ENCODE measurements around the gene NKAP.
"Not testable (repeated sequence)": the region's sequence is repeated elsewhere in the genome, so short reads cannot be mapped to it uniquely, and the experiment has no call there.

NKAP gene

GRCh38 chrX:119935215-119935874 lies 8.2 kb downstream of the NKAP start:
- DNase-seq, result no peak

DNA sequence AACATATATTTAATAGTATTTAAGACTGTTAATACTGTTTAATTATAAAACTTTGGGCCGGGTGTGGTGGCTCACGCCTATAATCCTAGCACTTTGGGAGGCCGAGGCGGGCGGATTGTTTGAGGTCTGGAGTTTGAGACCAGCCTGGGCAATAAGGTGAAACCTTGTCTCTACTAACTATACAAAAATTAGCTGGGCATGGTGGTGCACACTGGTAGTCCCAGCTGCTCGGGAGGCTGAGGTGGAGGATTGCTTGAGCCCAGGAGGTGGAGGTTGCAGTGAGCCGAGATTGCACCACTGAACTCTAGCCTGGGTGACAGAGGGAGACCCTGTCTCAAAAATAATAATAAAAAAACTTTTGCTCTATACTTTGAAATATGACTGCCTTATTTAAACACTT lies 21.2 kb downstream of the NKAP start:
- not testable (repeated sequence) for DNase-seq

- no peak for DNase-seq
Observed at GRCh38 chrX:119919835-119920585, 23.5 kb downstream of the NKAP start.

DNA sequence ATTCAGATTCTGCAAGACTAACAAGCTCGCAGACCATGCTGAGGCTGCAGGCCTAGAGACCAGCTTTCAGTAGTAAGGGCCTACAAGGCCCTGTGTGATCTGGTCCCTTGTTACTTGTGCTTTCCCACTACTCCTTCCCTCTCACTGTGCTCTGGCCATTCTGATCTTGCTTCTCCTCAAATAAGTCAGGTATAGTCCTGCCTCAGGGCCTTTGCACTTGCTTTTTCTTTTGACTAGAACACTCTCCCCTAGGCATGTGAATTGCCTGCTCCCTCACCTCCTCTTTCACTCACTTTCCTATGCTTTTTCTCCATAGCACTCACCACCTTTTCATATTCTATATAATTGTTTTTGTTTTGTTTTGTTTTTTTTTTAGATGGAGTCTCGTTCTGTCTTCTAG lies 25.7 kb downstream of the NKAP start:
- DNase-seq, result no peak

DNA sequence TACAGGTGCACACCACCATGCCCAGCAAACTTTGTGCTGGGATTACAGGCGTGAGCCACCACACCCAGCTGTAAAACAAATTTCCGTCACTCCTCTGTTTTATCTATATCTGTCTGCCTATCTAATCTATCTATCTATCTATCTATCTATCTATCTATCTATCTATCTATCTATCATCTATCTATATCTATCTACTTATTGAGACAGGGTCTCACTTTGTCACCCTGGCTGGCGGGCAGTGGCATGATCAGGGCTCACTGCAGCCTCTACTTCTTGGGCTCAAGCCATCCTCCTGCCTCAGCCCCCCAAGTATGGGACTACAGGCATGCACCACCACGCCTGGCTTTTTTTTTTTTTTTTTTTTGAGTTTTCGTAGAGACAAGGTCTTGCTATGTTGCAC lies 27.2 kb downstream of the NKAP start:
- no peak for DNase-seq

DNA sequence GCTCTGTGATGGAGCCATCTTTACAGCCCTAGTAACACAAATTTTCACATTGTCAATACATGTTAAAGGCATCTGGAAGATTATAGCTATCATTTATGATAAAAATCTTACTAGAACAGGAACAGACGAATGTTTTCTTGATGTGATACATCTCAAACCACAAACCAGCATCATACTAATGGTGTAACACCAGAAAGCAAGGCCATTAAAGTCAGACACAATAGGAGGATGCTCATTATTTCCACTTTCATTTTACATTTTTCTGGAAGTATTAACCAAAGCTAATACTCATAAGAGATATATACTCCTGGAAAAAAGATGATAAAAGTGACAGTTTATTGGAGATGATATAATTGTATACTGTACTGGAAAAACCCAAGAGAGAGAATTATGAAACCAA lies 42.6 kb downstream of the NKAP start:
- no peak for DNase-seq

DNA sequence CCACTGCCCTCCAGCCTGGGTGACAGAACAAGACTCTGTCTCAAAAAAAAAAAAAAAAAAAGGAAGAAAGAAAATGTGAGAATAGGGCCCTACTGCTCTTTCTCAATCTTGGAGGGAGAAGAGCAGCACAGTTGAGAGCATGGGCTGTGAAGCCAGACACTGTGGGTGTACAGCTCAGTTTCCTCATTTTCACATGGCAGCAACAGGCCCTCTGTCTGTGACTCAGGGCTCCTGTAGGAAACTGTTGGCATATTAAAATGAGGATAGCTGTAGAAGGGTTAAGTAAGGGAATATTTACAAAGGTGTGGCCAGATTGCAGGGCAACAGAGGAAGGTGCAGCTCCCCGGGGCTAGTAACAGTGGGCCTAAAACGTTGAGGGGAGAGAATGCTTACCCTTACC lies 44.4 kb downstream of the NKAP start:
- no peak for DNase-seq

DNA sequence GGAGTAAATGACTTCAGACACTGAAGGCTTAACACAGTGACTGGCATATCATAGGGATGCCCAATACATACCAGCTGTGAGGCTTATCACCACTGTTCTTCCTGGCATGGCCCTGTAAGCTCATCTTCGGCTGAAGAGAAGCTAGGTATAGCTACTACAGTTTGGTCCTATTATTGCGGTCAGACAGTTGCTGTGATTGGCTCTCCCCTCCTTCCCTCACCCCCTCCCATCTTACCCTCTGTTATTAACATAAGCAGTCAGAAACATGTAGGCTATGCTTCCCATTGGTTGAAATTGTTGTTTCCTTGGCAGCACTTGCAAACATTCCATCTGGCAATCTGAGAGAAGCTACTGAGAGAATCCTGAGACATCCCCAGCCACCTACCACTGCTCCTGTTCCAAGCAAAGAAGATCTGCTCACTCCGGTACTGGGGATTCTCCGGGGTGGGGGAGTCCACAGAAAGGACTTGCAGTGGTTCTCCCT lies 47.7 kb downstream of the NKAP start, which contains the start of gene AKAP14:
TSS of gene AKAP14 (plus strand) at position 51 of the 484 bp plus-strand sequence. CDS start 7,331 bp downstream, outside the sequence.
- DNase-seq, result no peak

GRCh38 chrX:119891961-119892692 lies 51.4 kb downstream of the NKAP start:
- not testable (repeated sequence) for DNase-seq

DNA sequence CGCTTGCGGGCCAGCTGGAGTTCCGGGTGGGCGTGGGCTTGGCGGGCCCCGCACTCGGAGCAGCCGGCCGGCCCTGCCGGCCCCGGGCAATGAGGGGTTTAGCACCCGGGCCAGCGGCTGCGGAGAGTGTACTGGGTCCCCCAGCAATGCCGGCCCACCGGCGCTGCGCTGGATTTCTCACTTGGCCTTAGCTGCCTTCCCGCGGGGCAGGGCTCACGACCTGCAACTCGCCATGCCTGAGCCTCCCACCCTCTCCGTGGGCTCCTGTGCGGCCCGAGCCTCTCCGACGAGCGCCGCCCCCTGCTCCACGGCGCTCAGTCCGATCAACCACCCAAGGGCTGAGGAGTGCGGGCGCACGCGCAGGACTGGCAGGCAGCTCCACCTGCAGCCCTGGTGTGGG lies 52.9 kb downstream of the NKAP start:
- not testable (repeated sequence) for DNase-seq

DNA sequence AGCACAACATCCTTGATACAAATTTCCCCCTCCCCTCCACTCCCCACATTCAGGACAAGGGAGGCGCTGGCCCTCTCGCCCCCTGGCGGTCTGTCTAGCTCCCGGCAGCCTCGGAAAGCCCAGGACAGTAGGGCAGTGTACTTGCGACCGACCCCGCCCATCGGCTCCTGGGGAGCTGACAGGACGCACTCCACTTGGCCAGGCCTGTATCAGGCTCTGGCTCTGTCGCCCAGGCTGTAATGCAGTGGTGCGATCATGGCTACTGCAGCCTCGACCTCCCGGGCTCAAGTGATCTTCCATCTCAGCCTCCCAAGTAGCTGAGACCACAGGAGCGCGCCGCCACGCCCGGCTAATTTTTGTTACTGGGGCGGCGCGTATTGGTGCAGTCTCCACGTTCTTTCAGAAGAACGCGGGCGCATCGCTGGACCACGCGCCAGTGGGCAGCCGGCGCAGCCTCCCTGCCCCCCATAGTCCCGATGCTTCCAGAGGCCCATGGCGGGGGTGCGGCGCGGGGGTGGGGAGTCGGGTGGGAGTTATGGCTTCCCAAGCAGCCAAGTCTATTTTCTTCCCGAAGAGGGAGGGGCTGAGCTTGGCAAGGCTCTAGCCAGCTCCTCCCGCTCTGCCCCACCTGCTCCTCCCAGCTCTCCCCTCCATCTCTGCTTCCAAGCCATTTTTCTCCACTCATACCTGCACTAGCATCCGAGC lies 55.7 kb downstream of the NKAP start:
- DNase-seq, result peak; percentile 73

DNA sequence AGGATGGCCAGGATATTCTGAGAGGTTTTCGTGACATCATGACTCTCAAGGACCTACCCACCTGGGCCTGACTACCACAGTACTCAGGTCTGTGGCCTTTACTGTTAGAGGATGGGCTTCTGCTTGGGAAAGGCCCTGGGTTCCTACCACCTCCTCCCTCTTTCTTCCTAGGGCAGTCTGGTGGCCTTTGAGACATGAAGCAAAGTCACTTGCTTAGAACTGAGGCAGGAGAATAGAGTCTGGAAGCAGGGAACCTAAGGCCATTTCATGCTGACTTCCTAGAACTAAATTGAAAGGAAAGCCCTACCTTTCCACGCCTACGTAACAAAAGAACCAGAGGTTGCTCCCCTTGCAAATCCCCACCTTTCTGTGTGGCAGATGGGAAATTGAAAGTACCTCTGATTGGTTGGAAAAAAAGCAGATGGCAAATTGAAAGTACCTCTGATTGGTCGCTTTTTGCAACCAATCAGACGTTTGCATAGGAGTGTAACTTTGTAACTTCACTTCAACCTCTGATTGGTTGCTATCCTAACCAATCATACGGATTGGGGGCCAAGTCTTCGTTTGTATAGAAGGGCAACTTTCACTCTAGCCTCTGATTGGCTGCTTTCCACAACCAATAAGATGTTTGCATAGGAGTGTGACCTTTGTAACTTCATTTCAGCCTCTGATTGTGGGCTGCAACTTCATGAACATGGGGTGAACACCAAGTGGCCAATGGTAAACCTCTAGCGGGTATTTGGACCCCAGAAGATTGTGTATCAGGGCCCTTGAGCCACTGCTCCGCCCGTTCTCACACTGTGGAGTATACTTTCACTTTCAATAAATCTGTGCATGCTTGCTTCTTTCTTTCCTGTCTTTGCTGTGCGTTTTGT lies 57.8 kb downstream of the NKAP start:
- DNase-seq, result peak; percentile 22

DNA sequence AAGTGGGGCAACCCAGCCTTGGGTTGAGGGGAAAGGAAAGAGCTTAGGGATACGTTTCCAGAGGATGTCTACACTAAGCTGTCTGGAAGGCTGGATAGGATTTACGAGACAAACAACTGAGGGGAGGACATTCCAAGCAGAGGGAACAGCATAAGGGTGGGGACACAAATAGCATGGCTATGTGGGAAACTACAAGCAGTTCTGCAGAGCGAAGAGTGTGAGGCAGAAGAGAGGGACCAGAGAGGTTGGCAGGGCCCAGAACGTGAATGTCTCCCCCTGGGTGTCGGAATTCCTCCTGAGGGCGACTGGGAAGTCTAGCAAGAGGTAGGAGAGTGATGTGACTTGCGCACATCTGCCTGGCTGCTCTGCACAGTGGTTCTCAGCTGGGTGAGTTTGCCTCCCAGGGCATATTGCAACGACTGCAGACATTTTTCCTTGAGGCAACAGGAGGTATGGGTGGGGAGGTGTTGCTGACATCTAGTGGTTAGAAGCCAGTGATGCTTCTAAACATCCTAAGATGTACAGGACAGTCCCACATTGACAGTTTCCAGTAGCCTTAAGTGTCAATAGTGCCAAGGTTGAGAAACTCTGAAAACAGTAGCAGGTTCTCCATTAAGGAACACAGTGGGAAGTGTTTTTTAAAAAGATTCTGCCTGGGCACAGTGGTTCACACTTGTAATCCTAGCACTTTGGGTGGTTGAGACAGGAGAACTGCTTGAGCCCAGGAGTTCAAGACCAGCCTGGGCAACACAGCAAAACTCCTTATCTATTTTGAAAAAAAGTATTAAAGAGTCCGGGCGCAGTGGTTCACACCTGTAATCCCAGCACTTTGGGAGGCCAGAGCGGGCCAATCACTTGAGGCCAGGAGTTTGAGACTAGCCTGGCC lies 62.8 kb downstream of the NKAP start:
- DNase-seq, result peak; percentile 31

GRCh38 chrX:119880076-119880475 lies 63.5 kb downstream of the NKAP start:
- no peak for DNase-seq

- no peak for DNase-seq
Observed at GRCh38 chrX:119878740-119879139, 64.8 kb downstream of the NKAP start.

DNA sequence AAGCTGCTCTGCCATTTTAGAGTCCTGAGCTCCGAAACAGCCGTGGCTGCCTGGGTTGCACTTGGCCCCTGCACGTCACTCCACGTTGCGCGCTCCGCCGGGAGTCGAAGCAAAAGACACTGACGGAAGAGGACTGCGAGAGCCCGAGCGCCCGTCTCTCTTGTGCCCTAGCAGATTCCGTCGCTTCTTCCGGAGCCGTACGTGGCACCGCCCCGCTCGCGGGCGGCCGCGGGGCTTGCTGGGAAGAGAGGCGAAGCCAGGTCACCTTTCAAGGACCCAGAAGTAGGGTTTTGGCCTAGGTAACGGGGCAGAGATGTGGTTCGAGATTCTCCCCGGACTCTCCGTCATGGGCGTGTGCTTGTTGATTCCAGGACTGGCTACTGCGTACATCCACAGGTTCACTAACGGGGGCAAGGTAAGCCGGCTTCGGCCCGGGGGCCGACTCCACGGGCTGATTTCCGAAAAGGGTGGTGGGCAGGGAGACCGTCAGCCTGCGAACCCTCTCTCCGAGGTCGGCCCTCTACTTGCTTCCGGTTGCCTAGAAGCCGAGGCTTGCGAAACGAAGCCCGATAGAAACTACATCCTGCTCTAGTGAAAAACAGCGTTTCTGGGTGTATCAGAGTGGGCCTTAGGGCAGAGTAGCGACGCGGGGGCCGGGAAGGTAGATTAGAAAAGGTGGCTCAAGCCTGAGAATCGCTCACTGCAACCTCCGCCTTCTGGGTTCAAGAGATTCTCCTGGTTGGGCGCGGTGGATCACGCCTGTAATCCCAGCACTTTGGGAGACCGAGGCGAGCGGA lies 71.8 kb downstream of the NKAP start, which contains the start of the genes NDUFA1 and RNF113A:
TSS of gene NDUFA1 (plus strand) at position 234 of the 797 bp plus-strand sequence. CDS start at position 314, 80 bp downstream.
TSS of gene RNF113A (minus strand) at position 135 of the 797 bp plus-strand sequence. CDS start at position 15, 120 bp downstream.
- DNase-seq, result peak; percentile 83

DNA sequence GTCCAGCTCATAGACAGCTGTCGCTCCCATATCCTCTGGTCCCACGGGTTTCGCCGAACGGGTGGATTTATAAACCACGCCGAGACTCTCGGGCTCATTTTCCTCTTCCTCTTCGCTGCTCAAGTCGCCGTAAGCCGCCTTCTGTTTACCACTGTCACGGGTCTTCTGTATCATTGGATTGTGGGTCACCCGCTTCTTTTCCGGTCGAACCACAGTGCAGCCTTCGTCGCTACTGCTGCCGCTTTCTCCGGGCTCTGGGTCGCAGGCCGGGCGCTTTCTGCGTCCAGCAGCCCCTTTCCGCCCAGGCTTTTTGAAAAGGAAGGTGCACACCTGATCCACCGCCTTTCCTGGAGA lies 72.3 kb downstream of the NKAP start:
- no peak for DNase-seq

Measured in stimulated activated CD8-positive, alpha-beta memory T cell treated with anti-CD3 and anti-CD28 coated beads, Interleukin-4, amount 100 ng/mL, for 48 hours (primary cell).